NCI-H1694 (cell line): ENCODE measurements around the gene FAM124B.
"Not testable (repeated sequence)": the region's sequence is repeated elsewhere in the genome, so short reads cannot be mapped to it uniquely, and the experiment has no call there.

Experiments
- DNase-seq: peaks from one replicate; lab custom pipeline; 2025; lab: John Stamatoyannopoulos, UW

Gene FAM124B

GRCh38 chr2:224413381-224413780 is 11.5 kb upstream of the FAM124B start:
- DNase-seq: no peak

GRCh38 chr2:224412141-224413015 is 10.5 kb upstream of the FAM124B start:
- peak; percentile 52 for DNase-seq

GRCh38 chr2:224410946-224411561 is 9.1 kb upstream of the FAM124B start:
- no peak for DNase-seq

GRCh38 chr2:224408676-224409075 is 6.8 kb upstream of the FAM124B start:
- no peak for DNase-seq

- no peak for DNase-seq
Measured at GRCh38 chr2:224407241-224407701, 5.4 kb upstream of the FAM124B start.

- no peak for DNase-seq
Measured at GRCh38 chr2:224405841-224406370, 4.0 kb upstream of the FAM124B start.

GRCh38 chr2:224405412-224405811 is 3.5 kb upstream of the FAM124B start:
- no peak for DNase-seq

GRCh38 chr2:224404796-224405195 is 2.9 kb upstream of the FAM124B start:
- DNase-seq: peak; percentile 71

- DNase-seq: no peak
Measured at GRCh38 chr2:224403657-224404056, 1.8 kb upstream of the FAM124B start.

- no peak for DNase-seq
Measured at GRCh38 chr2:224400886-224401632, 848 bp downstream of the FAM124B start.

- no peak for DNase-seq
Measured at GRCh38 chr2:224400174-224400810, 1.6 kb downstream of the FAM124B start.

- no peak for DNase-seq
Measured at GRCh38 chr2:224398289-224398688, 3.6 kb downstream of the FAM124B start.

- DNase-seq: not testable (repeated sequence)
Measured at GRCh38 chr2:224397100-224397499, 4.8 kb downstream of the FAM124B start.

GRCh38 chr2:224395620-224396390 is 6.1 kb downstream of the FAM124B start:
- DNase-seq: no peak

GRCh38 chr2:224393157-224393872 is 8.6 kb downstream of the FAM124B start:
- DNase-seq: no peak

- DNase-seq: no peak
Measured at GRCh38 chr2:224392545-224392944, 9.4 kb downstream of the FAM124B start.

GRCh38 chr2:224389317-224389716 is 12.6 kb downstream of the FAM124B start:
- no peak for DNase-seq

- DNase-seq: no peak
Measured at GRCh38 chr2:224386876-224387275, 15.0 kb downstream of the FAM124B start.

GRCh38 chr2:224382973-224383555 is 18.8 kb downstream of the FAM124B start:
- DNase-seq: no peak

- not testable (repeated sequence) for DNase-seq
Measured at GRCh38 chr2:224382280-224382647, 19.6 kb downstream of the FAM124B start.
